OCI-LY3 (cell line): ENCODE results near the gene ARHGAP9.

Experiments
- H2AFZ ChIP-seq: fragments of 200-600, 300-600 bp; shearing (Covaris generic); 2 replicates; pipeline ENCODE4 v1.6.0; 2014; ENCODE audit warnings: antibody characterized with exemption, low read depth, low read length
- H3K27ac ChIP-seq: fragments of 200-600, 300-600 bp; sonication (generic); 2 replicates; pipeline ENCODE4 v1.5.1; 2014; ENCODE audit warnings: mild to moderate bottlenecking, low read length, moderate library complexity, mixed read lengths
- H3K27me3 ChIP-seq: fragments of 200-600, 300-600 bp; sonication (generic); 2 replicates; pipeline ENCODE4 v1.6.1; 2014; ENCODE audit warnings: low read depth, low read length, mixed read lengths
- H3K36me3 ChIP-seq: fragments of 200-600, 300-600 bp; sonication (generic); replicated peaks from 2 replicates; pipeline ENCODE3; 2014; ENCODE audit warnings: low read depth, low read length, mixed read lengths
- H3K4me1 ChIP-seq: fragments of 300-600, 200-600 bp; sonication (generic); 2 replicates; pipeline ENCODE4 v1.6.1; 2014; ENCODE audit warnings: low read length, mixed read lengths
- H3K4me2 ChIP-seq: fragments of 200-600, 300-600 bp; sonication (generic); 2 replicates; pipeline ENCODE4 v1.6.1; 2014; ENCODE audit warnings: low read length, mixed read lengths
- H3K4me3 ChIP-seq: fragments of 300-600, 200-600 bp; sonication (generic); 2 replicates; pipeline ENCODE4 v1.5.1; 2014; ENCODE audit warnings: antibody characterized with exemption, mild to moderate bottlenecking, low read length, moderate library complexity
- H3K79me2 ChIP-seq: fragments of 300-600, 200-600 bp; shearing (Covaris generic); 2 replicates; pipeline ENCODE4 v1.6.1; 2014; ENCODE audit warnings: mild to moderate bottlenecking, low read length, mixed read lengths
- H3K9ac ChIP-seq: fragments of 300-600, 200-600 bp; shearing (Covaris generic); 2 replicates; pipeline ENCODE4 v1.6.0; 2014; ENCODE audit warnings: mild to moderate bottlenecking, low read length, moderate library complexity
- H3K9me3 ChIP-seq: fragments of 200-600, 300-600 bp; shearing (Covaris generic); 2 replicates; pipeline ENCODE4 v1.6.1; 2014; ENCODE audit warnings: low read length, mixed read lengths; ENCODE audit not compliant: insufficient read depth
- H4K20me1 ChIP-seq: fragments of 200-600, 300-600 bp; sonication (generic); 2 replicates; pipeline ENCODE4 v1.6.1; 2016; ENCODE audit warnings: low read length, mixed read lengths; ENCODE audit not compliant: insufficient read depth
- CTCF ChIP-seq: fragments of 200-600, 300-600 bp; sonication (generic); IDR thresholded peaks from 2 replicates; pipeline ENCODE4 v1.5.1; 2014; ENCODE audit warnings: antibody characterized with exemption, low read length, low read depth
- EZH2phosphoT487 ChIP-seq: fragments of 200-600 bp; shearing (Covaris generic); IDR thresholded peaks from 2 replicates; pipeline ENCODE4 v1.6.1; 2018; ENCODE audit warnings: antibody characterized with exemption, mixed run types, low read depth

ARHGAP9 gene

GRCh38 chr12:57479376-57480115 is at the start of gene ARHGAP9:
Gene ARHGAP9, minus strand, starts transcription at chr12:57479866. Its CDS starts 460 bp downstream, at chr12:57479406.
- H3K79me2 ChIP-seq: no peaks in the 10 kb centered on the region
- no peak for TF ChIP-seq CTCF
- TF ChIP-seq EZH2phosphoT487: no peak
- no peak within 1 kb of the TSS for H3K4me3 ChIP-seq
- no peak within 1 kb of the TSS for H3K27ac ChIP-seq
- no peak within 1 kb of the TSS; the same call in 1 of the 2 replicates for H3K9ac ChIP-seq
- no peaks in the 10 kb centered on the region for H4K20me1 ChIP-seq
- H2AFZ ChIP-seq: peak within 1 kb of the TSS; percentile 99
- H3K36me3 ChIP-seq: no peaks in the 10 kb centered on the region
- H3K4me1 ChIP-seq: peaks cover 33% of the 10 kb centered on the region
- peak within 1 kb of the TSS; percentile 37 for H3K4me2 ChIP-seq
- no peaks in the 10 kb centered on the region for H3K27me3 ChIP-seq
- H3K9me3 ChIP-seq: no peaks in the 10 kb centered on the region

GRCh38 chr12:57528831-57529555 is 49.3 kb upstream of the ARHGAP9 start:
- Histone ChIP-seq H3K27me3 (no peaks in the 10 kb centered on the region), H3K9ac (no peak overlapping the region), H2AFZ (no peak overlapping the region), H3K4me3 (no peak overlapping the region), H3K4me1 (peaks cover 4% of the 10 kb centered on the region), H3K79me2 (peaks cover 7% of the 10 kb centered on the region), H3K27ac (no peak overlapping the region), H3K4me2 (no peak overlapping the region), H3K36me3 (peaks cover 43% of the 10 kb centered on the region), H3K9me3 (no peaks in the 10 kb centered on the region), H4K20me1 (0 out of 2 replicates have a peak, but pooled peaks cover 2% of the 10 kb centered on the region)
- no peak for TF ChIP-seq EZH2phosphoT487

- no peak overlapping the region for H2AFZ ChIP-seq
- no peaks in the 10 kb centered on the region for H3K9me3 ChIP-seq
- H3K4me1 ChIP-seq: peaks cover 11% of the 10 kb centered on the region
- H3K4me2 ChIP-seq: no peak overlapping the region
- peaks cover 39% of the 10 kb centered on the region for H3K36me3 ChIP-seq
- H3K79me2 ChIP-seq: peaks cover 15% of the 10 kb centered on the region
- H4K20me1 ChIP-seq: 0 out of 2 replicates have a peak, but pooled peaks cover 9% of the 10 kb centered on the region
- H3K4me3 ChIP-seq: no peak overlapping the region
- H3K27ac ChIP-seq: no peak overlapping the region
- TF ChIP-seq CTCF (no peak), EZH2phosphoT487 (no peak)
- no peaks in the 10 kb centered on the region for H3K27me3 ChIP-seq
- no peak overlapping the region for H3K9ac ChIP-seq
These were observed 48.5 kb upstream of the ARHGAP9 start for GRCh38 chr12:57528176-57528575.

GRCh38 chr12:57527184-57527583 is 47.5 kb upstream of the ARHGAP9 start:
- Histone ChIP-seq H2AFZ (no peak overlapping the region), H3K4me2 (no peak overlapping the region), H3K4me3 (no peak overlapping the region), H3K9me3 (no peaks in the 10 kb centered on the region), H3K27ac (no peak overlapping the region), H3K4me1 (peaks cover 11% of the 10 kb centered on the region), H3K36me3 (peaks cover 31% of the 10 kb centered on the region), H3K79me2 (peaks cover 17% of the 10 kb centered on the region), H3K27me3 (no peaks in the 10 kb centered on the region), H4K20me1 (0 out of 2 replicates have a peak, but pooled peaks cover 9% of the 10 kb centered on the region), H3K9ac (no peak overlapping the region)
- TF ChIP-seq EZH2phosphoT487 (no peak), CTCF (no peak)
